Measurements from ENCODE around the gene NT5DC1. TPM values are rescaled to one million over a fixed set of nuclear protein-coding genes. Genes with fewer than 3 reads are reported as not detected.
A peak's percentile ranks its signal among the peaks of the same experiment; 100 is the strongest.

The NT5DC1 gene
- total RNA-seq, 1 donor from 2014 or later = 21.6 TPM

GRCh38 chr6:116096979-116097816 is 3.5 kb upstream of the NT5DC1 start:
- Mint-ChIP-seq H3K36me3 (ENCODE audit: unreplicated experiment) (peaks cover 5% of the 10 kb centered on the region), H3K9me3 (ENCODE audit: unreplicated experiment) (peaks cover 7% of the 10 kb centered on the region), H3K4me1 (ENCODE audit: low read depth, unreplicated experiment) (no peaks in the 10 kb centered on the region), H3K27ac (ENCODE audit: unreplicated experiment) (no peak overlapping the region), H3K4me3 (ENCODE audit: unreplicated experiment) (no peak overlapping the region), H3K27me3 (ENCODE audit: unreplicated experiment) (peaks cover 3% of the 10 kb centered on the region)
- DNase-seq = no peak
- TF ChIP-seq, protein P1, sequence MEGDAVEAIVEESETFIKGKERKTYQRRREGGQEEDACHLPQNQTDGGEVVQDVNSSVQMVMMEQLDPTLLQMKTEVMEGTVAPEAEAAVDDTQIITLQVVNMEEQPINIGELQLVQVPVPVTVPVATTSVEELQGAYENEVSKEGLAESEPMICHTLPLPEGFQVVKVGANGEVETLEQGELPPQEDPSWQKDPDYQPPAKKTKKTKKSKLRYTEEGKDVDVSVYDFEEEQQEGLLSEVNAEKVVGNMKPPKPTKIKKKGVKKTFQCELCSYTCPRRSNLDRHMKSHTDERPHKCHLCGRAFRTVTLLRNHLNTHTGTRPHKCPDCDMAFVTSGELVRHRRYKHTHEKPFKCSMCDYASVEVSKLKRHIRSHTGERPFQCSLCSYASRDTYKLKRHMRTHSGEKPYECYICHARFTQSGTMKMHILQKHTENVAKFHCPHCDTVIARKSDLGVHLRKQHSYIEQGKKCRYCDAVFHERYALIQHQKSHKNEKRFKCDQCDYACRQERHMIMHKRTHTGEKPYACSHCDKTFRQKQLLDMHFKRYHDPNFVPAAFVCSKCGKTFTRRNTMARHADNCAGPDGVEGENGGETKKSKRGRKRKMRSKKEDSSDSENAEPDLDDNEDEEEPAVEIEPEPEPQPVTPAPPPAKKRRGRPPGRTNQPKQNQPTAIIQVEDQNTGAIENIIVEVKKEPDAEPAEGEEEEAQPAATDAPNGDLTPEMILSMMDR (IDR thresholded peaks at IDR 0.05; ENCODE audit: partially characterized antibody, unreplicated experiment) = peak; percentile 40

GRCh38 chr6:116099036-116099435 is 1.6 kb upstream of the NT5DC1 start:
- no peaks in the 10 kb centered on the region for H3K4me1 Mint-ChIP-seq (ENCODE audit: low read depth, unreplicated experiment)
- no peaks in the 10 kb centered on the region for H3K36me3 Mint-ChIP-seq (ENCODE audit: unreplicated experiment)
- H3K4me3 Mint-ChIP-seq (ENCODE audit: unreplicated experiment) = no peak overlapping the region
- no peak overlapping the region for H3K27ac Mint-ChIP-seq (ENCODE audit: unreplicated experiment)
- H3K27me3 Mint-ChIP-seq (ENCODE audit: unreplicated experiment) = peaks cover 3% of the 10 kb centered on the region
- TF ChIP-seq, protein P1 (IDR thresholded peaks at IDR 0.05; ENCODE audit: partially characterized antibody, unreplicated experiment) = no peak
- DNase-seq = no peak
- H3K9me3 Mint-ChIP-seq (ENCODE audit: unreplicated experiment) = peaks cover 7% of the 10 kb centered on the region

DNA sequence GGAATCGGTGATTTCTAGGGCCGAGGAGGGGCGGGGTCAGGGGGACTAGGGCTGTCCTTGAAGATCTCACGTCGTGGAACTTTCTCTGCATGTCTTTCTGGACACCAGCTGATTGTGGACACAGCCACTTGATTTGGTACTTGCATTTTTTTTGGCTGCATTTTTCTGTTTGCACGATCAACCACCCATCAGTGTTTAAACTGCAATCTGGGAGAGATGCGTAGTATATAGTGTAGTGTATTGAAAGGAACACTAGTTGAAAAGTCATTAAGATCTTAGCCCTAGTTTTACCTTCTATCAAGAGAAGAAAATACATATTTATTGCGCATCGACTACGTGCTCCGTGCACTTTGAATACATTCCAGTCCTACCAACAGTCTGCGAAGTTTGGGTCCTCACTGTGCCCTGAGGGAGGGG is 657 bp downstream of the NT5DC1 start:
- Mint-ChIP-seq H3K27me3 (ENCODE audit: unreplicated experiment) (peaks cover 3% of the 10 kb centered on the region), H3K27ac (ENCODE audit: unreplicated experiment) (peak overlapping the region; percentile 77), H3K4me3 (ENCODE audit: unreplicated experiment) (peak overlapping the region; percentile 94), H3K4me1 (ENCODE audit: low read depth, unreplicated experiment) (no peaks in the 10 kb centered on the region), H3K36me3 (ENCODE audit: unreplicated experiment) (no peaks in the 10 kb centered on the region), H3K9me3 (ENCODE audit: unreplicated experiment) (peaks cover 2% of the 10 kb centered on the region)
- TF ChIP-seq, protein P1 (IDR thresholded peaks at IDR 0.05; ENCODE audit: partially characterized antibody, unreplicated experiment) = no peak
- DNase-seq = no peak

GRCh38 chr6:116101790-116102189 is 1.1 kb downstream of the NT5DC1 start:
- H3K4me3 Mint-ChIP-seq (ENCODE audit: unreplicated experiment) = peak overlapping the region; percentile 94
- no peak for DNase-seq
- TF ChIP-seq, protein P1 (IDR thresholded peaks at IDR 0.05; ENCODE audit: partially characterized antibody, unreplicated experiment) = no peak
- no peaks in the 10 kb centered on the region for H3K4me1 Mint-ChIP-seq (ENCODE audit: low read depth, unreplicated experiment)
- peaks cover 3% of the 10 kb centered on the region for H3K27me3 Mint-ChIP-seq (ENCODE audit: unreplicated experiment)
- H3K9me3 Mint-ChIP-seq (ENCODE audit: unreplicated experiment) = peaks cover 2% of the 10 kb centered on the region
- H3K36me3 Mint-ChIP-seq (ENCODE audit: unreplicated experiment) = no peaks in the 10 kb centered on the region
- peak overlapping the region; percentile 77 for H3K27ac Mint-ChIP-seq (ENCODE audit: unreplicated experiment)

DNA sequence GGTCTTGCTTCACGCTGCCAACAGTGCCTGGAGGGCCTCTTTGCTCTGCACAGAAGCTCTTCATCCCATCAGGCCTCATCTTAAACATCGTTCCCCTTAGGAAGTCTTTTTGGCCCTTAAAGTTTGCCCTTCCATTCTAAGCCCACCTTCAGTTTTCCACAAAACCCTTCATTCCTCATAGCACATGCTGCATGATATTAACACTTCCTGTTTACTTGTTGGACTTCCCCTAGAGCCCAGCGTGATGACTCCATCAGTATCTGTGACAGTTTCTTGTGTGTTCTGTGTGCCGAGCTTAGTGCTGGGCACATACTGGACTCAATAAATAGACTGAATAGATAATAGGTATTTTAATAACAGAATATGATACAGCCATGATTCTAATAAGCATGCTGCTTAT is 2.2 kb downstream of the NT5DC1 start:
- H3K4me3 Mint-ChIP-seq (ENCODE audit: unreplicated experiment) = no peak overlapping the region
- H3K27ac Mint-ChIP-seq (ENCODE audit: unreplicated experiment) = no peak overlapping the region
- no peaks in the 10 kb centered on the region for H3K36me3 Mint-ChIP-seq (ENCODE audit: unreplicated experiment)
- H3K4me1 Mint-ChIP-seq (ENCODE audit: low read depth, unreplicated experiment) = no peaks in the 10 kb centered on the region
- TF ChIP-seq, protein P1 (IDR thresholded peaks at IDR 0.05; ENCODE audit: partially characterized antibody, unreplicated experiment) = no peak
- peaks cover 3% of the 10 kb centered on the region for H3K27me3 Mint-ChIP-seq (ENCODE audit: unreplicated experiment)
- no peak for DNase-seq
- peaks cover 2% of the 10 kb centered on the region for H3K9me3 Mint-ChIP-seq (ENCODE audit: unreplicated experiment)

Measured in glutamatergic neuron (in vitro differentiated cells).